Small intestine (tissue), 7 donors: ENCODE measurements around the gene SPATC1L. TPM values are rescaled to one million over a fixed set of nuclear protein-coding genes. Genes with fewer than 3 reads are reported as not detected.

Source experiments
- DNase-seq, 2 donors: peaks; one replicate each; pipeline versions ENCODE4 v3.0.0 to v3.0.0-alpha.2; 2013
- FAIRE-seq: peaks from 2 replicates; lab custom pipeline; 2012; peaks lifted over from hg19 to GRCh38; lab: Jason Lieb, UNC
- H3K27ac ChIP-seq, 3 donors: one replicate each; pipeline ENCODE4 v1.5.1; 2013; ENCODE audit warnings: low read length in 2 of 3, mild to moderate bottlenecking in 2 of 3, control low read depth in 1 of 3, inconsistent platforms in 1 of 3, low read depth in 1 of 3, moderate library complexity in 1 of 3
- H3K27me3 ChIP-seq, 3 donors: one replicate each; pipeline ENCODE4 v1.6.1; 2013; ENCODE audit warnings: low read length in 3 of 3, inconsistent platforms in 1 of 3; ENCODE audit not compliant: control insufficient read depth in 3 of 3, insufficient read depth in 3 of 3
- H3K36me3 ChIP-seq, 3 donors: one replicate each; pipeline ENCODE4 v1.6.1; 2013; ENCODE audit warnings: low read length in 3 of 3, inconsistent platforms in 1 of 3, low read depth in 1 of 3, mild to moderate bottlenecking in 1 of 3, moderate library complexity in 1 of 3; ENCODE audit not compliant: control insufficient read depth in 3 of 3, insufficient read depth in 2 of 3
- H3K4me1 ChIP-seq, 3 donors: one replicate each; pipeline ENCODE4 v1.6.1; 2013; ENCODE audit warnings: low read length in 2 of 3, inconsistent platforms in 1 of 3, low read depth in 1 of 3, mild to moderate bottlenecking in 1 of 3, moderate library complexity in 1 of 3; ENCODE audit not compliant: control insufficient read depth in 3 of 3, insufficient read depth in 2 of 3
- H3K4me3 ChIP-seq, 3 donors: one replicate each; pipeline ENCODE4 v1.5.1; 2013; ENCODE audit warnings: low read length in 3 of 3, control low read depth in 1 of 3, inconsistent platforms in 1 of 3, low read depth in 1 of 3, mild to moderate bottlenecking in 1 of 3, moderate library complexity in 1 of 3
- H3K9me3 ChIP-seq, 2 donors: one replicate each; pipeline ENCODE4 v1.6.1; 2013; ENCODE audit warnings: low read depth in 1 of 2, low read length in 1 of 2; ENCODE audit not compliant: control insufficient read depth in 2 of 2, insufficient read depth in 1 of 2
- WGBS, 3 donors: extraction: QIAGEN DNeasy Blood & Tissue Kit; methylation state at CpG; one replicate each; pipeline ENCODE4 v1.1.7; 2013; 5-methylcytosine and 5-hydroxymethylcytosine counted together
- polyA plus RNA-seq, 4 donors: library from polyadenylated mRNA; stranded (reverse) in 3 of 4; unstranded in 1 of 4; fragments of 200-250 nt in 3 of 4; fragments of 120-200 nt in 1 of 4; gene quantifications; one replicate each; pipeline versions ENCODE4 v1.2.1 to v1.2.3, GENCODE V29; 2013
- donor health status: healthy with polysubstance abuse.
- donor health status: control.
- donor health status: control.
- donor health status: Bipolar disorder and iron deficiency.
- donor health status: healthy.

The SPATC1L gene
- polyA plus RNA-seq, 4 donors, result 2.9 to 12.6 (median 8.2) TPM

- Histone ChIP-seq H3K36me3 (peaks cover 0 to 14% (median 0%) of the 10 kb centered on the region in 3 donors), H3K27ac (no peak overlapping the region), H3K27me3 (no peaks in the 10 kb centered on the region), H3K4me1 (peaks cover 0 to under 1% (median 0%) of the 10 kb centered on the region in 3 donors), H3K9me3 (no peaks in the 10 kb centered on the region), H3K4me3 (no peak overlapping the region)
- no peak for FAIRE-seq
- no peak for DNase-seq
- WGBS, 3 donors, result 46 to 65% (median 60%) methylated on average over 4 to 7 of the region's 7 CpGs
These were observed 48.4 kb downstream of the SPATC1L start for GRCh38 chr21:46135782-46136395.

GRCh38 chr21:46131838-46132651 is 52.2 kb downstream of the SPATC1L start:
- Histone ChIP-seq H3K36me3 (peaks cover 0 to 16% (median 0%) of the 10 kb centered on the region in 3 donors), H3K9me3 (no peaks in the 10 kb centered on the region), H3K4me3 (no peak overlapping the region), H3K27me3 (no peaks in the 10 kb centered on the region), H3K27ac (no peak overlapping the region), H3K4me1 (no peaks in the 10 kb centered on the region)
- WGBS, 3 donors, result 95 to 97% (median 95%) methylated on average over 83 to 85 of the region's 85 CpGs
- DNase-seq (no peak), FAIRE-seq (no peak)

- H3K36me3 ChIP-seq, result peaks cover 0 to 19% (median 0%) of the 10 kb centered on the region in 3 donors
- no peaks in the 10 kb centered on the region for H3K4me1 ChIP-seq
- H3K27ac ChIP-seq, result no peak overlapping the region
- 81 to 91% (median 90%) methylated on average over 4 of the region's 4 CpGs for WGBS, 3 donors
- H3K4me3 ChIP-seq, result no peak overlapping the region
- no peaks in the 10 kb centered on the region for H3K27me3 ChIP-seq
- DNase-seq (no peak), FAIRE-seq (no peak)
- no peaks in the 10 kb centered on the region for H3K9me3 ChIP-seq
These were observed 52.7 kb downstream of the SPATC1L start for GRCh38 chr21:46131588-46131837.

GRCh38 chr21:46130831-46131587 is 53.2 kb downstream of the SPATC1L start:
- DNase-seq (no peak), FAIRE-seq (no peak)
- Histone ChIP-seq H3K9me3 (no peaks in the 10 kb centered on the region), H3K4me1 (no peaks in the 10 kb centered on the region), H3K4me3 (no peak overlapping the region), H3K36me3 (peaks cover 0 to 21% (median 0%) of the 10 kb centered on the region in 3 donors), H3K27me3 (no peaks in the 10 kb centered on the region), H3K27ac (no peak overlapping the region)
- WGBS, 3 donors, result 64 to 77% (median 76%) methylated on average over 22 of the region's 22 CpGs

GRCh38 chr21:46129846-46130651 is 54.2 kb downstream of the SPATC1L start:
- Histone ChIP-seq H3K4me3 (no peak overlapping the region), H3K27ac (no peak overlapping the region), H3K9me3 (no peaks in the 10 kb centered on the region), H3K36me3 (peaks cover 0 to 22% (median 0%) of the 10 kb centered on the region in 3 donors), H3K27me3 (no peaks in the 10 kb centered on the region), H3K4me1 (no peaks in the 10 kb centered on the region)
- no peak for FAIRE-seq
- DNase-seq, result no peak
- WGBS, 3 donors, result 81% methylated on average over 27 of the region's 27 CpGs

- no peaks in the 10 kb centered on the region for H3K4me1 ChIP-seq
- no peak overlapping the region for H3K27ac ChIP-seq
- FAIRE-seq (no peak), DNase-seq (no peak)
- H3K36me3 ChIP-seq, result peaks cover 0 to 28% (median 0%) of the 10 kb centered on the region in 3 donors
- H3K9me3 ChIP-seq, result no peaks in the 10 kb centered on the region
- H3K27me3 ChIP-seq, result no peaks in the 10 kb centered on the region
- no peak overlapping the region for H3K4me3 ChIP-seq
- 88 to 90% (median 89%) methylated on average over 45 of the region's 45 CpGs for WGBS, 3 donors
These were observed 55.2 kb downstream of the SPATC1L start for GRCh38 chr21:46128933-46129571.

- Histone ChIP-seq H3K36me3 (peaks cover 0 to 28% (median 0%) of the 10 kb centered on the region in 3 donors), H3K9me3 (no peaks in the 10 kb centered on the region), H3K27ac (no peak overlapping the region), H3K4me1 (no peaks in the 10 kb centered on the region), H3K27me3 (no peaks in the 10 kb centered on the region), H3K4me3 (no peak overlapping the region)
- WGBS, 3 donors, result 60 to 69% (median 68%) methylated on average over 23 of the region's 23 CpGs
- FAIRE-seq (no peak), DNase-seq (no peak)
These were observed 55.9 kb downstream of the SPATC1L start for GRCh38 chr21:46128106-46128932.
